Fibroblast of skin of right biceps (primary cell): ENCODE data around the gene TBR1.

Experiments used
- DNase-seq: peaks from one replicate; pipeline ENCODE4 v3.0.0-alpha.2; 2013

TBR1 gene

GRCh38 chr2:161427664-161428587 lies 11.8 kb downstream of the TBR1 start:
- DNase-seq, result no peak

GRCh38 chr2:161430386-161430785 lies 14.3 kb downstream of the TBR1 start:
- no peak for DNase-seq

GRCh38 chr2:161432107-161432506 lies 16.0 kb downstream of the TBR1 start:
- no peak for DNase-seq

GRCh38 chr2:161434118-161434517 lies 18.0 kb downstream of the TBR1 start:
- DNase-seq, result no peak

GRCh38 chr2:161436411-161436810 lies 20.3 kb downstream of the TBR1 start:
- peak; percentile 93 for DNase-seq

GRCh38 chr2:161438598-161438997 lies 22.5 kb downstream of the TBR1 start:
- no peak for DNase-seq

- DNase-seq, result no peak
Observed at GRCh38 chr2:161445097-161445496, 29.0 kb downstream of the TBR1 start.

- DNase-seq, result no peak
Observed at GRCh38 chr2:161448431-161448830, 32.3 kb downstream of the TBR1 start.

GRCh38 chr2:161471631-161472030 lies 55.5 kb downstream of the TBR1 start:
- no peak for DNase-seq

- DNase-seq, result no peak
Observed at GRCh38 chr2:161474920-161475319, 58.8 kb downstream of the TBR1 start.
